Spleen (tissue), 7 donors: ENCODE results near the gene ADRA1B.

Experiments used
- POLR2A ChIP-seq, 3 donors: fragments of 450-650 bp; IDR thresholded peaks; one replicate each; pipeline ENCODE4 v1.5.1; 2017; ENCODE audit warnings: antibody characterized with exemption in 3 of 3, mild to moderate bottlenecking in 1 of 3
- POLR2AphosphoS5 ChIP-seq, 3 donors: sonication (generic); formaldehyde crosslinking; IDR thresholded peaks; one replicate each; pipeline ENCODE4 v1.5.1; 2017; ENCODE audit warnings: antibody characterized with exemption in 3 of 3
- TF ChIP-seq, protein P1 (sequence below), 11 experiments: fragments of 200-600 bp in 7 of 11; fragments of 450-650 bp in 4 of 11; sonication (generic) in 4 of 11; IDR thresholded peaks in 8 of 11; conservative IDR thresholded peaks in 3 of 11; 1 replicate in 7 of 11; 2 replicates in 4 of 11; pipeline versions ENCODE4 v1.4.0 to v1.8.0; 2016 to 2021; ENCODE audit warnings: antibody characterized with exemption in 11 of 11, inconsistent platforms in 4 of 11, mild to moderate bottlenecking in 1 of 11
- donor health status: DM: no; HTN: no; CAD: no; lungs with moderate emphysema.
- donor health status: DM: no; HTN: no; CAD: no.
- donor health status: DM: no; HTN: no; CAD: no.

DNA sequence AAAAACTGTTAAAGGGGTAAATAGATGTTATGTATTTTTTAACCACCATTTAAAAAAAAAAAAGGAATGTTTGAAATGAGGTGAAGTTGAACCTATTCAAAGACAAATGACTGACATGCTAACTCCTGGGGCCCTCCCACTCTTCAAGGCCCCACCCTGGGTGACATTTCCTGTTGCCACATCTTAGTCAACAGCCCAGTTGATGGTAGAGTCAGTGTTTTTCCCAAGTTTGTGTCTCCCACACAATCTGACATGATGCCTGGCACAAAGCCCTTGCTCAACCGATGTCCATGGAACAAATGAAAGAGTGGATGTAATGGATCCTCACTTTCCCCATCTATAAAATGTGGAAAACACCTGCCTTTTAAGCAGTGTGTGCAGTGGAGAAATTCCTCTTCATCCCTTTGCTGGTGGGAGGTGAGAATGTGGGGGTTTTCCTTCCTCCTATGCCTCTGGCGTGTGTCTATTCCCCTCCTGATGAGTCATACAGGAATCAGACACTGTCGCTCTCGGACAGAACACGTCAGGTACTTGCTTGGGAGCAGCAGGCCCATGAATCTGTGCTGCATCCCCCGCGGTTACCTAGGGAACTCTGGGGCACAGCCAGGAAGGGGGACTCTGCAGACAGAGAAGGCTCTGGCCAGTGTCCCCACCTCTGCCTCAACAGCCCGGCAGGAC is 13.7 kb upstream of the ADRA1B start:
- TF ChIP-seq POLR2A (IDR thresholded peaks at IDR 0.05) (no peak), POLR2AphosphoS5 (IDR thresholded peaks at IDR 0.05) (no peak)
- TF ChIP-seq, protein P1, sequence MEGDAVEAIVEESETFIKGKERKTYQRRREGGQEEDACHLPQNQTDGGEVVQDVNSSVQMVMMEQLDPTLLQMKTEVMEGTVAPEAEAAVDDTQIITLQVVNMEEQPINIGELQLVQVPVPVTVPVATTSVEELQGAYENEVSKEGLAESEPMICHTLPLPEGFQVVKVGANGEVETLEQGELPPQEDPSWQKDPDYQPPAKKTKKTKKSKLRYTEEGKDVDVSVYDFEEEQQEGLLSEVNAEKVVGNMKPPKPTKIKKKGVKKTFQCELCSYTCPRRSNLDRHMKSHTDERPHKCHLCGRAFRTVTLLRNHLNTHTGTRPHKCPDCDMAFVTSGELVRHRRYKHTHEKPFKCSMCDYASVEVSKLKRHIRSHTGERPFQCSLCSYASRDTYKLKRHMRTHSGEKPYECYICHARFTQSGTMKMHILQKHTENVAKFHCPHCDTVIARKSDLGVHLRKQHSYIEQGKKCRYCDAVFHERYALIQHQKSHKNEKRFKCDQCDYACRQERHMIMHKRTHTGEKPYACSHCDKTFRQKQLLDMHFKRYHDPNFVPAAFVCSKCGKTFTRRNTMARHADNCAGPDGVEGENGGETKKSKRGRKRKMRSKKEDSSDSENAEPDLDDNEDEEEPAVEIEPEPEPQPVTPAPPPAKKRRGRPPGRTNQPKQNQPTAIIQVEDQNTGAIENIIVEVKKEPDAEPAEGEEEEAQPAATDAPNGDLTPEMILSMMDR (IDR thresholded peaks at IDR 0.05 in 8 of 11, conservative IDR thresholded peaks at IDR 0.05 in 3 of 11) = no peak
